Islet precursor cell (in vitro differentiated cells): ENCODE data around the gene JPT1.
A peak's percentile ranks its signal among the peaks of the same experiment; 100 is the strongest.
"Not testable (repeated sequence)": the region's sequence is repeated elsewhere in the genome, so short reads cannot be mapped to it uniquely, and the experiment has no call there.

ENCODE experiments used
- DNase-seq: peaks from one replicate; pipeline ENCODE4 v3.0.0-alpha.2; 2018

The JPT1 gene

GRCh38 chr17:75154195-75155106 is at the start of gene JPT1:
Gene JPT1 (minus strand): TSS chr17:75154512. CDS start chr17:75154397, 115 bp downstream.
- DNase-seq: peak; percentile 100

GRCh38 chr17:75199886-75200618 is 45.7 kb upstream of the JPT1 start:
- DNase-seq: no peak

- DNase-seq: peak; percentile 75
Measured at GRCh38 chr17:75194879-75195278, 40.6 kb upstream of the JPT1 start.

- DNase-seq: no peak
Measured at GRCh38 chr17:75191584-75191983, 37.3 kb upstream of the JPT1 start.

- no peak for DNase-seq
Measured at GRCh38 chr17:75188614-75189013, 34.3 kb upstream of the JPT1 start.

GRCh38 chr17:75183999-75184884 is 29.9 kb upstream of the JPT1 start:
- DNase-seq: no peak

GRCh38 chr17:75182569-75183436 is 28.5 kb upstream of the JPT1 start, which contains the start of gene SUMO2:
Gene SUMO2 (minus strand): TSS chr17:75182959. CDS start chr17:75182834, 125 bp downstream.
- DNase-seq: peak; percentile 98

- peak; percentile 62 for DNase-seq
Measured at GRCh38 chr17:75182319-75182568, 27.9 kb upstream of the JPT1 start.

GRCh38 chr17:75181608-75182318 is 27.5 kb upstream of the JPT1 start:
- DNase-seq: no peak

GRCh38 chr17:75181110-75181509 is 26.8 kb upstream of the JPT1 start:
- DNase-seq: no peak

GRCh38 chr17:75178453-75178852 is 24.1 kb upstream of the JPT1 start:
- DNase-seq: no peak

GRCh38 chr17:75176625-75177024 is 22.3 kb upstream of the JPT1 start:
- no peak for DNase-seq

- DNase-seq: no peak
Measured at GRCh38 chr17:75174996-75175395, 20.7 kb upstream of the JPT1 start.

- DNase-seq: no peak
Measured at GRCh38 chr17:75173526-75173925, 19.2 kb upstream of the JPT1 start.

GRCh38 chr17:75168998-75169397 is 14.7 kb upstream of the JPT1 start:
- DNase-seq: no peak

GRCh38 chr17:75164606-75165005 is 10.3 kb upstream of the JPT1 start:
- not testable (repeated sequence) for DNase-seq

- no peak for DNase-seq
Measured at GRCh38 chr17:75163074-75163473, 8.8 kb upstream of the JPT1 start.

GRCh38 chr17:75160211-75160610 is 5.9 kb upstream of the JPT1 start:
- no peak for DNase-seq

GRCh38 chr17:75159196-75160031 is 5.1 kb upstream of the JPT1 start:
- peak; percentile 82 for DNase-seq

- peak; percentile 62 for DNase-seq
Measured at GRCh38 chr17:75158480-75158879, 4.2 kb upstream of the JPT1 start.
